Suprapubic skin (tissue), 4 donors: ENCODE measurements around the gene FOXJ3.

Experiments
- CTCF ChIP-seq, 2 donors: fragments of 200-600 bp in 1 of 2; fragments of 450-650 bp in 1 of 2; sonication (generic) in 1 of 2; IDR thresholded peaks; one replicate each; pipeline ENCODE4 v1.5.1; 2016 to 2019; ENCODE audit warnings: antibody characterized with exemption in 2 of 2, mild to moderate bottlenecking in 1 of 2, moderate library complexity in 1 of 2
- EP300 ChIP-seq: sonication (generic); formaldehyde crosslinking; IDR thresholded peaks from one replicate; pipeline ENCODE4 v1.6.1; 2017; ENCODE audit warnings: antibody characterized with exemption
- POLR2A ChIP-seq, 2 donors: fragments of 450-650 bp; IDR thresholded peaks; one replicate each; pipeline ENCODE4 v1.6.1; 2017; ENCODE audit warnings: antibody characterized with exemption in 2 of 2, mild to moderate bottlenecking in 2 of 2, moderate library complexity in 2 of 2
- POLR2AphosphoS5 ChIP-seq, 3 donors: sonication (generic); formaldehyde crosslinking; IDR thresholded peaks; one replicate each; pipeline ENCODE4 v1.6.1; 2017; ENCODE audit warnings: antibody characterized with exemption in 3 of 3

GRCh38 chr1:42272920-42273319 lies 62.1 kb downstream of the FOXJ3 start:
- TF ChIP-seq POLR2A (IDR thresholded peaks at IDR 0.05) (no peak), EP300 (no peak), POLR2AphosphoS5 (IDR thresholded peaks at IDR 0.05) (no peak), CTCF (IDR thresholded peaks at IDR 0.05) (no peak)
